Nephron progenitor cell (in vitro differentiated cells): ENCODE results near the gene SKAP2.

Experiments used
- DNase-seq: peaks from one replicate; pipeline ENCODE4 v3.0.0; 2021
- H3K27ac Mint-ChIP-seq: 2 replicates; pipeline ENCODE4 v1.8.0; 2021; ENCODE audit warnings: mild to moderate bottlenecking, moderate library complexity, mixed read lengths
- H3K27me3 Mint-ChIP-seq: 2 replicates; pipeline ENCODE4 v1.8.0; 2021; ENCODE audit warnings: mild to moderate bottlenecking, low read depth, mixed read lengths; ENCODE audit not compliant: poor library complexity
- H3K36me3 Mint-ChIP-seq: 2 replicates; pipeline ENCODE4 v1.8.0; 2021; ENCODE audit warnings: low read depth, mixed read lengths
- H3K4me1 Mint-ChIP-seq: 2 replicates; pipeline ENCODE4 v1.8.0; 2021; ENCODE audit warnings: mixed read lengths
- H3K4me3 Mint-ChIP-seq: 2 replicates; pipeline ENCODE4 v1.8.0; 2021; ENCODE audit warnings: mild to moderate bottlenecking, moderate library complexity, mixed read lengths
- H3K9me3 Mint-ChIP-seq: 2 replicates; pipeline ENCODE4 v1.8.0; 2021; ENCODE audit warnings: mild to moderate bottlenecking, moderate library complexity, mixed read lengths
- CTCF ChIP-seq: fragments of 200-600 bp; sonication (generic); IDR thresholded peaks from 2 replicates; pipeline ENCODE4 v1.5.0; 2021; ENCODE audit warnings: antibody characterized with exemption

The SKAP2 gene

GRCh38 chr7:26792576-26792975 lies 71.8 kb downstream of the SKAP2 start:
- H3K4me3 Mint-ChIP-seq: no peak overlapping the region
- peaks cover 5% of the 10 kb centered on the region for H3K27me3 Mint-ChIP-seq
- H3K27ac Mint-ChIP-seq: no peak overlapping the region
- H3K4me1 Mint-ChIP-seq: peaks cover 23% of the 10 kb centered on the region
- no peak for DNase-seq
- no peak for TF ChIP-seq CTCF
- peaks cover 23% of the 10 kb centered on the region for H3K36me3 Mint-ChIP-seq
- H3K9me3 Mint-ChIP-seq: peaks cover 9% of the 10 kb centered on the region

GRCh38 chr7:26792006-26792405 lies 72.4 kb downstream of the SKAP2 start:
- H3K9me3 Mint-ChIP-seq: peaks cover 4% of the 10 kb centered on the region
- H3K27ac Mint-ChIP-seq: peak overlapping the region; percentile 21
- TF ChIP-seq CTCF: no peak
- peaks cover 24% of the 10 kb centered on the region for H3K36me3 Mint-ChIP-seq
- H3K4me1 Mint-ChIP-seq: peaks cover 26% of the 10 kb centered on the region
- no peak overlapping the region for H3K4me3 Mint-ChIP-seq
- peaks cover 5% of the 10 kb centered on the region for H3K27me3 Mint-ChIP-seq
- DNase-seq: no peak

- peak; percentile 43 for DNase-seq
- H3K9me3 Mint-ChIP-seq: peaks cover 3% of the 10 kb centered on the region
- H3K36me3 Mint-ChIP-seq: peaks cover 30% of the 10 kb centered on the region
- no peak overlapping the region for H3K27ac Mint-ChIP-seq
- TF ChIP-seq CTCF: no peak
- H3K4me1 Mint-ChIP-seq: peaks cover 30% of the 10 kb centered on the region
- peaks cover 5% of the 10 kb centered on the region for H3K27me3 Mint-ChIP-seq
- H3K4me3 Mint-ChIP-seq: no peak overlapping the region
Observed at GRCh38 chr7:26789481-26790184, 74.8 kb downstream of the SKAP2 start.

GRCh38 chr7:26787701-26788100 lies 76.7 kb downstream of the SKAP2 start:
- peaks cover 30% of the 10 kb centered on the region for H3K4me1 Mint-ChIP-seq
- H3K36me3 Mint-ChIP-seq: peaks cover 48% of the 10 kb centered on the region
- peak overlapping the region; percentile 8 for H3K4me3 Mint-ChIP-seq
- peaks cover 3% of the 10 kb centered on the region for H3K9me3 Mint-ChIP-seq
- H3K27me3 Mint-ChIP-seq: peaks cover 5% of the 10 kb centered on the region
- peak overlapping the region; percentile 74 for H3K27ac Mint-ChIP-seq
- TF ChIP-seq CTCF: no peak
- DNase-seq: no peak

GRCh38 chr7:26784118-26784517 lies 80.3 kb downstream of the SKAP2 start:
- Mint-ChIP-seq H3K27me3 (peaks cover 2% of the 10 kb centered on the region), H3K9me3 (peaks cover 3% of the 10 kb centered on the region), H3K4me1 (peaks cover 17% of the 10 kb centered on the region), H3K36me3 (peaks cover 51% of the 10 kb centered on the region), H3K27ac (no peak overlapping the region), H3K4me3 (no peak overlapping the region)
- no peak for DNase-seq
- TF ChIP-seq CTCF: no peak

- no peak for TF ChIP-seq CTCF
- peaks cover 47% of the 10 kb centered on the region for H3K36me3 Mint-ChIP-seq
- H3K27me3 Mint-ChIP-seq: no peaks in the 10 kb centered on the region
- DNase-seq: no peak
- peaks cover 6% of the 10 kb centered on the region for H3K4me1 Mint-ChIP-seq
- H3K9me3 Mint-ChIP-seq: peaks cover 3% of the 10 kb centered on the region
- H3K27ac Mint-ChIP-seq: no peak overlapping the region
- no peak overlapping the region for H3K4me3 Mint-ChIP-seq
Observed at GRCh38 chr7:26782501-26782900, 81.9 kb downstream of the SKAP2 start.
